ENCODE data around the gene HOXA9. TPM values are rescaled to one million over a fixed set of nuclear protein-coding genes. Genes with fewer than 3 reads are reported as not detected.

The HOXA9 gene
- total and polyA plus RNA-seq, 2 of the 4 experiments (the other 2 are of a cell fraction): 0.18 to 0.32 TPM

DNA sequence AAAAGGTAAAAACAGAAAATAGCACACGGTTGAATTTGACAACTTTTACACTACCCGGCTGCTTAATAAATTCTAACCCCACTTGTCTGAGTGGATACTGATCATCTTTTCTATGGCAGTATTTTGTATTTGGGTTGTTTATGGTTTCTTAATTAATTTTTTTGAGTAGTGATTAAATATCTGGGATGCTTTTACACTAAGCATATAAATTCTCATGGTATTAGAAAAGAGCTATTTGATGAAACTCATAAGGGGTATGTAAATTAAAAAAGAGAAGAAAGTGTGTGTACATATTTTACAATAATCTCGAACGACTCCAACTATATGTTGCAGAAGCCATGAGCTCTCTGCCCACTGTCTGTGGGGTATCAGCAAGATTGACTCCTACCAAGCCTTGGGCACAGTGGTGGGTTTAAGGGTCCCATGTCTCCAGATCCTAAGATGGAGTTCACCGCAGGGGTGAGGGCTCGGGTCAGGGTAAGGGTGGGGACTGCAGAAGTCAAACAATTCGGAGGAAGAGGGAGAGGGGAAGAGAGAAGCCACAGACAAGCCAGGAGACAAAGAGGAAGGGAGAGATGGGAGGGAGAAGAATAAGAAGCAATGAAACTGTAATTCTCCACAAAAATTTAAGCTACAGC is 42.1 kb upstream of the HOXA9 start:
- Histone ChIP-seq H2AFZ (replicated peaks; ENCODE audit: low read length, poor library complexity) (no peak overlapping the region), H2BK20ac (ENCODE audit: low read depth, low read length) (no peak overlapping the region), H3K9me1 (ENCODE audit: insufficient read depth, low read length) (no peaks in the 10 kb centered on the region; the same call in 1 of the 2 replicates), H2AK5ac (ENCODE audit: low read depth, low read length) (no peak overlapping the region), H3K18ac (ENCODE audit: low read depth, low read length) (no peak overlapping the region), H3K9me3 (ENCODE audit: control insufficient read depth, insufficient read depth, low read length) (peaks cover 5% of the 10 kb centered on the region; the same call in 1 of the 2 replicates), H4K20me1 (ENCODE audit: insufficient read depth, low read length) (peaks cover 12% of the 10 kb centered on the region), H3K23ac (ENCODE audit: low read depth, low read length) (no peak overlapping the region), H2AK9ac (replicated peaks; ENCODE audit: low read depth, low read length, poor library complexity) (no peak overlapping the region), H2BK15ac (ENCODE audit: low read depth, low read length) (no peak overlapping the region), H3K9ac (ENCODE audit: low read depth, low read length) (no peak overlapping the region), H3K36me3 (ENCODE audit: control insufficient read depth, insufficient read depth, low read length) (no peaks in the 10 kb centered on the region), H3K4ac (ENCODE audit: low read depth, low read length) (no peak overlapping the region), H4K8ac (ENCODE audit: low read depth in 2 of 2, low read length in 2 of 2) (no peak overlapping the region), H4K91ac (ENCODE audit: insufficient read depth, low read depth, low read length) (no peak overlapping the region), H3K4me1 (ENCODE audit: control insufficient read depth, insufficient read depth, low read length) (peaks cover 2% of the 10 kb centered on the region; the same call in 1 of the 2 replicates), H2BK5ac (ENCODE audit: low read depth, low read length, poor library complexity, severe bottlenecking) (no peak overlapping the region), H3K27me3 (ENCODE audit: control insufficient read depth, insufficient read depth, low read length) (peaks cover 94% of the 10 kb centered on the region), H4K5ac (ENCODE audit: low read depth, low read length) (no peak overlapping the region), H3K79me1 (ENCODE audit: low read depth in 1 of 2, low read length in 2 of 2) (no peaks in the 10 kb centered on the region), H2BK120ac (ENCODE audit: low read depth, low read length) (no peak overlapping the region), H3K4me2 (ENCODE audit: low read depth, low read length) (no peak overlapping the region), H3K4me3 (ENCODE audit: insufficient read depth, low read depth, low read length) (no peak overlapping the region), H3K56ac (ENCODE audit: extremely low read depth, insufficient read depth, low read length) (no peak overlapping the region), H3K14ac (replicated peaks; ENCODE audit: low read depth, low read length) (no peak overlapping the region), H3K27ac (ENCODE audit: insufficient read depth, low read length) (no peak overlapping the region)
- DNase-seq (no peak), ATAC-seq (ENCODE audit: low read depth) (no peak)
- CTCF ChIA-PET: interaction anchor here (1.4 kb wide), 1 partner anchor 20 kb away, joined by 3 read pairs; no protein-coding TSS in a partner anchor
- in situ Hi-C loops (cut with MboI; ENCODE audit: low sequenced_read_pairs): loop anchor here (10.0 kb wide), 1 partner anchor 567 kb away; no protein-coding TSS in a partner anchor
- POLR2A ChIA-PET (ENCODE audit: unreplicated experiment): no interaction called here
- no CpG with 5 or more reads among the region's 7 CpGs for WGBS, 2 experiments (ENCODE audit: extremely low coverage in 2 of 2, insufficient read length in 1 of 2)
- BruUV-seq (replicated peaks): no TSS peak
- dilution Hi-C loops (cut with HindIII; ENCODE audit: low sequenced_read_pairs, unreplicated experiment): no loop called here
- TF ChIP-seq, protein P1, sequence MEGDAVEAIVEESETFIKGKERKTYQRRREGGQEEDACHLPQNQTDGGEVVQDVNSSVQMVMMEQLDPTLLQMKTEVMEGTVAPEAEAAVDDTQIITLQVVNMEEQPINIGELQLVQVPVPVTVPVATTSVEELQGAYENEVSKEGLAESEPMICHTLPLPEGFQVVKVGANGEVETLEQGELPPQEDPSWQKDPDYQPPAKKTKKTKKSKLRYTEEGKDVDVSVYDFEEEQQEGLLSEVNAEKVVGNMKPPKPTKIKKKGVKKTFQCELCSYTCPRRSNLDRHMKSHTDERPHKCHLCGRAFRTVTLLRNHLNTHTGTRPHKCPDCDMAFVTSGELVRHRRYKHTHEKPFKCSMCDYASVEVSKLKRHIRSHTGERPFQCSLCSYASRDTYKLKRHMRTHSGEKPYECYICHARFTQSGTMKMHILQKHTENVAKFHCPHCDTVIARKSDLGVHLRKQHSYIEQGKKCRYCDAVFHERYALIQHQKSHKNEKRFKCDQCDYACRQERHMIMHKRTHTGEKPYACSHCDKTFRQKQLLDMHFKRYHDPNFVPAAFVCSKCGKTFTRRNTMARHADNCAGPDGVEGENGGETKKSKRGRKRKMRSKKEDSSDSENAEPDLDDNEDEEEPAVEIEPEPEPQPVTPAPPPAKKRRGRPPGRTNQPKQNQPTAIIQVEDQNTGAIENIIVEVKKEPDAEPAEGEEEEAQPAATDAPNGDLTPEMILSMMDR (conservative IDR thresholded peaks at IDR 0.05; ENCODE audit: low read depth, low read length): no peak
- TF ChIP-seq MAFK (IDR thresholded peaks at IDR 0.05; ENCODE audit: low read depth, low read length): no peak
- TF ChIP-seq MXI1 (IDR thresholded peaks at IDR 0.05; ENCODE audit: borderline replicate concordance, low read depth, low read length): no peak
- no peak for TF ChIP-seq RFX5 (IDR thresholded peaks at IDR 0.05; ENCODE audit: low read depth, low read length)
- TF ChIP-seq RAD21 (IDR thresholded peaks at IDR 0.05; ENCODE audit: low read length): no peak
- no peak for TF ChIP-seq RCOR1 (IDR thresholded peaks at IDR 0.05; ENCODE audit: insufficient replicate concordance, low read length)
- TF ChIP-seq SMC3 (IDR thresholded peaks at IDR 0.05; ENCODE audit: low read depth, low read length): no peak
- TF ChIP-seq CEBPB (IDR thresholded peaks at IDR 0.05; ENCODE audit: low read depth, low read length): no peak
- no peak for TF ChIP-seq FOS (IDR thresholded peaks at IDR 0.05; ENCODE audit: low read depth, low read length)
- TF ChIP-seq BHLHE40 (IDR thresholded peaks at IDR 0.05; ENCODE audit: low read depth, low read length): no peak
- TF ChIP-seq, protein P2, sequence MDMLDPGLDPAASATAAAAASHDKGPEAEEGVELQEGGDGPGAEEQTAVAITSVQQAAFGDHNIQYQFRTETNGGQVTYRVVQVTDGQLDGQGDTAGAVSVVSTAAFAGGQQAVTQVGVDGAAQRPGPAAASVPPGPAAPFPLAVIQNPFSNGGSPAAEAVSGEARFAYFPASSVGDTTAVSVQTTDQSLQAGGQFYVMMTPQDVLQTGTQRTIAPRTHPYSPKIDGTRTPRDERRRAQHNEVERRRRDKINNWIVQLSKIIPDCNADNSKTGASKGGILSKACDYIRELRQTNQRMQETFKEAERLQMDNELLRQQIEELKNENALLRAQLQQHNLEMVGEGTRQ (IDR thresholded peaks at IDR 0.05; ENCODE audit: low read depth, low read length): no peak
- intact Hi-C loops (cut with micrococcal nuclease): no loop called here

Measured in IMR-90 (cell line).